Choroid plexus epithelial cell (primary cell): ENCODE measurements around the gene HAVCR2.

Source experiments
- DNase-seq: peaks from one replicate; pipeline ENCODE4 v3.0.0-alpha.2; 2010; ENCODE audit warnings: low read depth
- H3K4me3 ChIP-seq: 2 replicates; pipeline ENCODE4 v1.5.1; 2011; ENCODE audit warnings: low read depth, mild to moderate bottlenecking, control low read depth, low read length, moderate library complexity
- TF ChIP-seq, protein P1 (sequence below): conservative IDR thresholded peaks from 2 replicates; pipeline ENCODE4 v1.5.1; 2011; ENCODE audit warnings: low read depth, mild to moderate bottlenecking, control low read depth, inconsistent platforms, low read length, moderate library complexity

Gene HAVCR2

GRCh38 chr5:157068785-157069184 is 40.1 kb downstream of the HAVCR2 start:
- DNase-seq = no peak
- TF ChIP-seq, protein P1, sequence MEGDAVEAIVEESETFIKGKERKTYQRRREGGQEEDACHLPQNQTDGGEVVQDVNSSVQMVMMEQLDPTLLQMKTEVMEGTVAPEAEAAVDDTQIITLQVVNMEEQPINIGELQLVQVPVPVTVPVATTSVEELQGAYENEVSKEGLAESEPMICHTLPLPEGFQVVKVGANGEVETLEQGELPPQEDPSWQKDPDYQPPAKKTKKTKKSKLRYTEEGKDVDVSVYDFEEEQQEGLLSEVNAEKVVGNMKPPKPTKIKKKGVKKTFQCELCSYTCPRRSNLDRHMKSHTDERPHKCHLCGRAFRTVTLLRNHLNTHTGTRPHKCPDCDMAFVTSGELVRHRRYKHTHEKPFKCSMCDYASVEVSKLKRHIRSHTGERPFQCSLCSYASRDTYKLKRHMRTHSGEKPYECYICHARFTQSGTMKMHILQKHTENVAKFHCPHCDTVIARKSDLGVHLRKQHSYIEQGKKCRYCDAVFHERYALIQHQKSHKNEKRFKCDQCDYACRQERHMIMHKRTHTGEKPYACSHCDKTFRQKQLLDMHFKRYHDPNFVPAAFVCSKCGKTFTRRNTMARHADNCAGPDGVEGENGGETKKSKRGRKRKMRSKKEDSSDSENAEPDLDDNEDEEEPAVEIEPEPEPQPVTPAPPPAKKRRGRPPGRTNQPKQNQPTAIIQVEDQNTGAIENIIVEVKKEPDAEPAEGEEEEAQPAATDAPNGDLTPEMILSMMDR = no peak

DNA sequence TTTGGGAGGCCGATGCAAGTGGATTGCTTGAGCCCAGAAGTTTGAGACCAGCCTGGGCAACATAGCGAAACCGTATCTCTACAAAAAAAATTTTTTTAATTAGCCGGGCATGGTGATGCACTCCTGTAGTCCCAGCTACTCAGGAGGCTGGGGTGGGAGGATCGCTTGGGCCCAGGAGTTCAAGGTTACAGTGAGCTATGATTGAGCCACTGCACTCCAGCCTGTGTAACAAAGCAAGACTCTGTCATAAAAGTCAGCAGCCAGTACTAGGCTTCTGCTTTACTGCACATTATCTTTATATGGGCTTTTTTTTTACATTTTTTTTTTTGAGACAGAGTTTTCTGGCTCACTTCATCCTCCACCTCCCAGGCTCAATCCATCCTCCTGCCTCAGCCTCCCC is 40.5 kb downstream of the HAVCR2 start:
- no peak for DNase-seq
- no peak overlapping the region for H3K4me3 ChIP-seq
- TF ChIP-seq, protein P1 = no peak

More at GRCh38 chr5:157068785-157069184, 40.1 kb downstream of the HAVCR2 start:
- no peak overlapping the region for H3K4me3 ChIP-seq

- TF ChIP-seq, protein P1 = no peak
- DNase-seq = no peak
- no peak overlapping the region for H3K4me3 ChIP-seq
Measured at GRCh38 chr5:157067005-157067404, 41.8 kb downstream of the HAVCR2 start.

DNA sequence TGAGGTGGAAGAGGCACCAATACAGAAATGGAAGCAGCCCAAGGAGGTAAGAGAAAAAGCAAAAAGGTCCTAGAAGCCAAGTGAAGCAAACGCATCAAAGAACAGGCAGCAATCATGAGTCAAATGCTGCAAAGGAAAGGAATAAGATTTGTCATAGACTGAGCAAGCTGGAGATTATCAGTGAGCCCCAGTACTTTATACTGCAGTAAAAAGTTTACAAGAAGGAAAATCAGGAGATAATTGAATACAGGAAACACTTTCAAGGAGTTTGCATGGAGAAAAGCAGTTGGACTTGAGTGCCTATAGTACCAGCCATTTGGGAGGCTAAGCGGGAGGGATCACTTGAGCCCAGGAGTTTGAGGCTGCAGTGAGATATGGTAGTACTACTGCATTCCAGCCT is 42.8 kb downstream of the HAVCR2 start:
- TF ChIP-seq, protein P1 = no peak
- no peak overlapping the region for H3K4me3 ChIP-seq
- DNase-seq = no peak

DNA sequence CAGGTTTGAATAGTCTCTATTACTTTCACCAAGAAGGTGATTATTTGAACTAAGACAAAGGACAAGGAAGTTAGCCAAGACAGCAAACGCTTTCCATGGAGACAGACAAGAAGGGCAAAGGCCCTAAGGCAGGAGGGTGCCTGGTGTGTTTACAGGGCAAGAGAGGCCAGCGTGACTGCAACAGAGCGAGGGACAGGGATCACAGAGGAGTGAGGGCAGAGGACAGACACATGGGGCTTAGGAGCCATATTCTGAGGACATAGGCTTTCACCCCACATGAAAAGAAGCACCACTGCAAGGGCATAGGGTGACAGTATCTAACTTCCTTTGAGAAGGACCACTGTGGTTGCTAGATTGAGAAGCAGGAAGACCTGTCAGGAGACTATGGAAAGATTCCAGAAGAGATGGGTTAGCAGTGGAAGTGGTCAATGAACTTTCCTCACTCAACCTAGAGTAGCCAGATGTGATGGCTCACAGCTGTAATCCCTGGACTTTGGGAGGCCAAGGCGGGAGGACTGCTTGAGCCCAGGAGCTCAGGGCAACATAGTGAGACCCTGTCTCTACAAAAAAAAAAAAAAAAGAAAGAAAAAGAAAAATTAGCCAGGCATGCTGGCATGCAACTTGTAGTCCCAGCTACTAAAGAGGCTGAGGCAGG is 44.9 kb downstream of the HAVCR2 start:
- no peak for DNase-seq
- TF ChIP-seq, protein P1 = no peak
- no peak overlapping the region for H3K4me3 ChIP-seq

GRCh38 chr5:157059891-157060290 is 49.0 kb downstream of the HAVCR2 start:
- no peak overlapping the region for H3K4me3 ChIP-seq
- TF ChIP-seq, protein P1 = no peak
- DNase-seq = no peak

- no peak within 1 kb of the TSS for H3K4me3 ChIP-seq
- TF ChIP-seq, protein P1 = no peak
- no peak for DNase-seq
Measured at GRCh38 chr5:157059093-157059539, 49.7 kb downstream of the HAVCR2 start, which contains the start of gene HAVCR1. Gene HAVCR1, minus strand, starts transcription at chr5:157059116. Its CDS starts 1,173 bp downstream, at chr5:157057943.
